GM23338 (cell line): ENCODE data around the gene MDGA2. TPM values are rescaled to one million over a fixed set of nuclear protein-coding genes. Genes with fewer than 3 reads are reported as not detected.

ENCODE experiments used
- ATAC-seq: fragments of 200-7000 bp; cut with Tn5 transposase; 3 replicates; pipeline ENCODE4 v1.9.1; 2020
- DNase-seq: peaks from one replicate; pipeline ENCODE4 v3.0.0-alpha.2; 2015; ENCODE audit warnings: low spot score
- H2AFZ ChIP-seq: fragments of 200-600 bp; sonication (generic); 2 replicates; pipeline ENCODE4 v1.8.0; 2016; ENCODE audit warnings: antibody characterized with exemption, mild to moderate bottlenecking, moderate library complexity
- H3F3A ChIP-seq: fragments of 200-600 bp; sonication (generic); replicated peaks from 2 replicates; pipeline ENCODE4 v1.8.0; 2017; ENCODE audit warnings: antibody characterized with exemption, mixed run types, low read depth
- H3K27ac ChIP-seq: fragments of 200-600 bp; sonication (generic); 2 replicates; pipeline ENCODE4 v1.6.1; 2016; ENCODE audit warnings: low read depth
- H3K27me3 ChIP-seq: fragments of 200-600 bp; sonication (generic); 2 replicates; pipeline ENCODE4 v1.8.0; 2016; ENCODE audit warnings: mild to moderate bottlenecking, mixed run types, moderate library complexity; ENCODE audit not compliant: insufficient read depth
- H3K36me3 ChIP-seq: fragments of 200-600 bp; sonication (generic); 2 replicates; pipeline ENCODE4 v1.8.0; 2016; ENCODE audit warnings: mild to moderate bottlenecking; ENCODE audit not compliant: insufficient read depth
- H3K4me1 ChIP-seq: fragments of 200-600 bp; sonication (generic); 2 replicates; pipeline ENCODE4 v1.8.0; 2016; ENCODE audit warnings: mild to moderate bottlenecking, moderate library complexity; ENCODE audit not compliant: insufficient read depth
- H3K4me2 ChIP-seq: fragments of 200-600 bp; sonication (generic); 2 replicates; pipeline ENCODE4 v1.7.1; 2017; ENCODE audit warnings: mixed run types
- H3K4me3 ChIP-seq: fragments of 200-600 bp; sonication (generic); 2 replicates; pipeline ENCODE4 v1.6.1; 2016; ENCODE audit warnings: mixed run types
- H3K79me2 ChIP-seq: fragments of 200-600 bp; sonication (generic); replicated peaks from 2 replicates; pipeline ENCODE4 v1.8.0; 2017; ENCODE audit warnings: mild to moderate bottlenecking; ENCODE audit not compliant: insufficient read depth
- H3K9me2 ChIP-seq: fragments of 200-600 bp; sonication (generic); 2 replicates; pipeline ENCODE4 v1.8.0; 2017; ENCODE audit not compliant: insufficient read depth
- H4K20me1 ChIP-seq: fragments of 200-600 bp; sonication (generic); replicated peaks from 2 replicates; pipeline ENCODE4 v1.8.0; 2017; ENCODE audit warnings: mild to moderate bottlenecking; ENCODE audit not compliant: insufficient read depth
- H3K27ac Mint-ChIP-seq: 2 replicates; pipeline ENCODE4 v1.8.0; 2020; ENCODE audit warnings: inconsistent platforms, mild to moderate bottlenecking, moderate library complexity, mixed read lengths
- H3K27me3 Mint-ChIP-seq: 3 replicates; pipeline ENCODE4 v1.8.0; 2022; ENCODE audit warnings: low read depth, mild to moderate bottlenecking, moderate library complexity, mixed read lengths, inconsistent platforms; ENCODE audit not compliant: insufficient read depth, poor library complexity
- H3K36me3 Mint-ChIP-seq: 3 replicates; pipeline ENCODE4 v1.8.0; 2021; ENCODE audit warnings: low read depth, mild to moderate bottlenecking, inconsistent platforms, moderate library complexity, mixed read lengths
- H3K4me1 Mint-ChIP-seq: 3 replicates; pipeline ENCODE4 v1.8.0; 2020; ENCODE audit warnings: mild to moderate bottlenecking, inconsistent platforms, mixed read lengths
- H3K4me3 Mint-ChIP-seq: 3 replicates; pipeline ENCODE4 v1.8.0; 2021; ENCODE audit warnings: moderate library complexity, mild to moderate bottlenecking, inconsistent platforms, mixed read lengths
- H3K9me3 Mint-ChIP-seq: 3 replicates; pipeline ENCODE4 v1.8.0; 2020; ENCODE audit warnings: moderate library complexity, mild to moderate bottlenecking, inconsistent platforms, mixed read lengths
- CREB1 ChIP-seq: fragments of 250-450 bp; sonication (Bioruptor Pico); IDR thresholded peaks from 2 replicates; pipeline ENCODE4 v1.5.0; 2020; ENCODE audit warnings: low read depth, mild to moderate bottlenecking, moderate library complexity
- CTCF ChIP-seq, 2 experiments: fragments of 200-600 bp in 1 of 2; sonication (generic) in 1 of 2; conservative IDR thresholded peaks; 2 replicates each; pipeline versions ENCODE4 v1.5.1 to v1.6.1; 2016 to 2017; ENCODE audit warnings: antibody characterized with exemption in 2 of 2, low read depth in 2 of 2, mild to moderate bottlenecking in 2 of 2, moderate library complexity in 1 of 2
- ETS1 ChIP-seq: IDR thresholded peaks from 2 replicates; pipeline ENCODE4 v1.6.1; 2016; ENCODE audit warnings: antibody characterized with exemption
- EZH2 ChIP-seq: fragments of 200-600 bp; sonication (generic); IDR thresholded peaks from one replicate; pipeline ENCODE4 v1.8.0; 2017; ENCODE audit warnings: antibody characterized with exemption, mild to moderate bottlenecking, low read depth; ENCODE audit not compliant: unreplicated experiment
- EZH2phosphoT487 ChIP-seq: fragments of 200-600 bp; sonication (generic); IDR thresholded peaks from one replicate; pipeline ENCODE4 v1.8.1; 2018; ENCODE audit warnings: antibody characterized with exemption; ENCODE audit not compliant: unreplicated experiment
- JUNB ChIP-seq: IDR thresholded peaks from one replicate; pipeline ENCODE4 v1.6.1; 2016; ENCODE audit warnings: antibody characterized with exemption; ENCODE audit not compliant: unreplicated experiment
- NANOG ChIP-seq: IDR thresholded peaks from 2 replicates; pipeline ENCODE4 v1.6.1; 2016; ENCODE audit warnings: antibody characterized with exemption, borderline replicate concordance
- POLR2AphosphoS5 ChIP-seq: IDR thresholded peaks from 2 replicates; pipeline ENCODE4 v1.6.1; 2016; ENCODE audit warnings: antibody characterized with exemption, low read depth
- REST ChIP-seq: IDR thresholded peaks from one replicate; pipeline ENCODE4 v1.6.1; 2018; ENCODE audit warnings: antibody characterized with exemption; ENCODE audit not compliant: unreplicated experiment
- STAT1 ChIP-seq: IDR thresholded peaks from one replicate; pipeline ENCODE4 v1.6.1; 2016; ENCODE audit warnings: antibody characterized with exemption; ENCODE audit not compliant: unreplicated experiment
- ZNF114 ChIP-seq: fragments of 250-450 bp; sonication (Bioruptor Pico); IDR thresholded peaks from 2 replicates; pipeline ENCODE4 v1.5.0; 2020; ENCODE audit warnings: mild to moderate bottlenecking, moderate library complexity
- ZNF331 ChIP-seq: fragments of 250-450 bp; sonication (Bioruptor Pico); IDR thresholded peaks from 2 replicates; pipeline ENCODE4 v1.5.0; 2020; ENCODE audit warnings: low read depth, mild to moderate bottlenecking, moderate library complexity
- ZNF462 ChIP-seq: fragments of 250-450 bp; sonication (Bioruptor Pico); IDR thresholded peaks from 2 replicates; pipeline ENCODE4 v1.5.0; 2020; ENCODE audit warnings: mild to moderate bottlenecking, moderate library complexity
- polyA plus RNA-seq: library from polyadenylated mRNA; unstranded; fragments of >200 nt; fragmentation: Nextera tagmentation; extraction: Ambion mirVana; gene quantifications from 2 replicates; pipeline ENCODE4 v1.2.1, GENCODE V29; 2016
- total RNA-seq: library from RNA; depleted of rRNA; stranded (reverse); fragments of >200 nt; shearing (Covaris generic); gene quantifications from 2 replicates; pipeline ENCODE4 v1.2.3, GENCODE V29; 2014

MDGA2 gene
- total and polyA plus RNA-seq, 2 experiments from 2014 or later, result 0.68 to 1.7 TPM

- Histone ChIP-seq H3K4me3 (no peak overlapping the region), H3K27me3 (no peaks in the 10 kb centered on the region), H3K4me2 (no peak overlapping the region), H3K79me2 (no peaks in the 10 kb centered on the region), H3K9me2 (no peaks in the 10 kb centered on the region), H3K36me3 (no peaks in the 10 kb centered on the region), H4K20me1 (no peaks in the 10 kb centered on the region), H3F3A (no peaks in the 10 kb centered on the region), H2AFZ (no peak overlapping the region), H3K4me1 (no peaks in the 10 kb centered on the region), H3K27ac (no peak overlapping the region)
- Mint-ChIP-seq H3K27ac (no peak overlapping the region), H3K27me3 (peaks cover 2% of the 10 kb centered on the region), H3K9me3 (no peaks in the 10 kb centered on the region), H3K4me1 (no peaks in the 10 kb centered on the region; the same call in 1 of the 3 replicates), H3K4me3 (no peak overlapping the region), H3K36me3 (no peaks in the 10 kb centered on the region)
- ATAC-seq, result no peak
- TF ChIP-seq EZH2, result no peak
- no peak for TF ChIP-seq POLR2AphosphoS5
- TF ChIP-seq NANOG, result no peak
- no peak for TF ChIP-seq REST
- TF ChIP-seq CREB1 (CRISPR knock-in tag), result no peak
- TF ChIP-seq ZNF462, result no peak
- no peak for TF ChIP-seq EZH2phosphoT487
- no peak for TF ChIP-seq STAT1
- no peak for TF ChIP-seq ZNF331 (CRISPR knock-in tag)
- TF ChIP-seq ETS1, result no peak
- TF ChIP-seq JUNB, result no peak
- no peak for TF ChIP-seq ZNF114 (CRISPR knock-in tag)
- no peak for TF ChIP-seq CTCF (conservative IDR thresholded peaks at IDR 0.05; ENCODE audit: low read depth in 2 of 2)
- no peak for DNase-seq
Measured at GRCh38 chr14:47264842-47265241, 410.6 kb downstream of the MDGA2 start.
